ENCODE results near the gene KCTD5.
"Not testable (repeated sequence)": the region's sequence is repeated elsewhere in the genome, so short reads cannot be mapped to it uniquely, and the experiment has no call there.

Gene KCTD5, protein sequence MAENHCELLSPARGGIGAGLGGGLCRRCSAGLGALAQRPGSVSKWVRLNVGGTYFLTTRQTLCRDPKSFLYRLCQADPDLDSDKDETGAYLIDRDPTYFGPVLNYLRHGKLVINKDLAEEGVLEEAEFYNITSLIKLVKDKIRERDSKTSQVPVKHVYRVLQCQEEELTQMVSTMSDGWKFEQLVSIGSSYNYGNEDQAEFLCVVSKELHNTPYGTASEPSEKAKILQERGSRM

DNA sequence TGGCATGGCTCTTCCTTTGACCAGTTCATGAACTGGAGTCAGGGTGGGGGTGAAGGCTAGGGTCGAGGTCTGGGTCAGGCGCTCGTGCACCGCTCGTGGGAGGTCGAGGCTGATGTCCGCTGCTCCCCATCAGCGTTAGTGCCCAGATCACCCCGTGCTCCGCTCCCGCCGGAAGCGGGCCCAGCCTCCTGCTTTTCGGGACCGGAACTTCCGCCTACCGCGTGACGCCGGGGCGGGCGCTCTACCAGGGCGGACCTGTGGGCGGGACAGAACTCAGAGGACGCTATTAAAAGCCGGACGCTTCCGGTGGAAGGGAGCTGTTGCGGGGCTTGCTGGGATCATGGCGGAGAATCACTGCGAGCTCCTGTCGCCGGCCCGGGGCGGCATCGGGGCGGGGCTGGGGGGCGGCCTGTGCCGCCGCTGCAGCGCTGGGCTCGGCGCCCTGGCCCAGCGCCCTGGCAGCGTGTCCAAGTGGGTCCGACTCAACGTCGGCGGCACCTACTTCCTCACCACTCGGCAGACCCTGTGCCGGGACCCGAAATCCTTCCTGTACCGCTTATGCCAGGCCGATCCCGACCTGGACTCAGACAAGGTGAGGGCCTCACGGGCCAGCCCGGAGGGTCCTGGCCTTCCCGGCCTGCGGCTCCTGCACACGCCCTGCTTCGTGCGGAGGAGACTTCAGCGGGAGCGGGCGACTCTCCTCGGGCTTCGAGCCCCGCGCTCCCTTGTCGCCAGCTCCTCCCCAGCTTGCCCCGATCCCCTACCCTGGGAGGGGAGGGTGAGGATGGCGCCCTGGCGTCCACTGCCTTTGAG lies at the start of gene KCTD5:
Gene KCTD5, plus strand, starts transcription at position 315 of the 813 bp plus-strand sequence. Its CDS starts 26 bp downstream, at position 341.
- peak; percentile 94 for DNase-seq (ENCODE audit: low read depth)

DNA sequence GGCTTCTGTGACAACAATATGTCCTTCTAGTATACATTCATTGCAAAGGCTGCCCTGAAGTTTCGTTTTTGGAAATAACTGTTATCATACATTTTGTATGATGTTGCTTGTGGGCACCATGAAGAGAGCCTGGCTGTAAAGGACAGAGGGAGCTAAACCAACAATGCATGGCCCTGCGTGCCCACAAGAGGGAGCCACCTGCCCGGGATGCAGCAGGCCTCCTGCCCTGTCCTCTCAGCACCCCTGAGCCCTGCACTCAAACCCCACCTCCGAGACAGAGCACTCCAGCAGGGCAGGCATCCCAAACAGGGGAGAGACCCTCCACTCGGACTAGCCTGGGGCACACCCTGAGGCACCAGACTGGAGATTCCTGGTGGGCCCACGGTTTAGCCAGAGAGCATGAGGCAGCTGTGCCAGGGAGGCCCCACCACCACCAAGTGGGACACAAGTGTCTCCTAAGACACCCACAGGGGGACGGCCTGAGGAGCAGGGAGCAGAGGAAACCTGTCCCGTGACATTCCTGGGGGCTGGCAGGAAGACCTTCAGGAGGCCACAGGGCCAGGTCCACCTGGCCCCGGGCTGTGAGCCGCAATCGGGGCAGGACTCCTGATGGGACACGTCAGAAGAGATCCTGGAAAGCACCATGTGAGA lies 43.1 kb upstream of the KCTD5 start:
- peak; percentile 33 for DNase-seq (ENCODE audit: low read depth)

GRCh38 chr16:2639722-2640072 lies 42.6 kb upstream of the KCTD5 start:
- DNase-seq (ENCODE audit: low read depth) = not testable (repeated sequence)

- DNase-seq (ENCODE audit: low read depth) = not testable (repeated sequence)
Observed at GRCh38 chr16:2642561-2642960, 39.8 kb upstream of the KCTD5 start.

GRCh38 chr16:2644754-2645453 lies 37.4 kb upstream of the KCTD5 start:
- not testable (repeated sequence) for DNase-seq (ENCODE audit: low read depth)

DNA sequence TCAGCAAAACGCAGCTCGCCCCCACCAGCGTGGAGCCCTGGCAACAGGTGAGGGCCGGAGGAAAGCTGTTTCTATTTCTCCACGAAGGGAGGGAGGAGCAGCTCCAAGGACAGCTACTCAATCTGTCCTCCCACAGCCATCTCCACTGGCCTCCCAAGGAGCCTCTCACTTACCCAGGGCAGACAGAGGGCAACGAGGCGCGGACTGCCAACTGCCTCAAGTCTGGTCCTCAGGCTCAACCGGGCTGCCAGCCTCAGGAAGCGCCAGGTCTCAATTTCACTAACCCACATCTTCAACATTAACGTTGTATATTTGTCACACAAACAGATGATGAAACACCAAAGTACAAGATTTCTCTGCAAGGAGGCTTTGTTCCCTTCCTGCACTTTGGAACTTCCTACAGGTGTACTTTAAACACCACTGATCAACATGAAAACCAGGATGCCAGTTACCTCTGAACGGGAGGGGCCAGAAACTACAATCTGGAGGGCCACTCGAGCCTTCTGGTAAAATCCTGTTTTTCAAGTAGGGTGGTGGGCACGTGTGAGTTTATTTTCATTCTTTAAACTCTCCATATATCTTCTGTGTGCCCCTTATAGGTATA lies 31.0 kb upstream of the KCTD5 start:
- DNase-seq (ENCODE audit: low read depth) = not testable (repeated sequence)

DNA sequence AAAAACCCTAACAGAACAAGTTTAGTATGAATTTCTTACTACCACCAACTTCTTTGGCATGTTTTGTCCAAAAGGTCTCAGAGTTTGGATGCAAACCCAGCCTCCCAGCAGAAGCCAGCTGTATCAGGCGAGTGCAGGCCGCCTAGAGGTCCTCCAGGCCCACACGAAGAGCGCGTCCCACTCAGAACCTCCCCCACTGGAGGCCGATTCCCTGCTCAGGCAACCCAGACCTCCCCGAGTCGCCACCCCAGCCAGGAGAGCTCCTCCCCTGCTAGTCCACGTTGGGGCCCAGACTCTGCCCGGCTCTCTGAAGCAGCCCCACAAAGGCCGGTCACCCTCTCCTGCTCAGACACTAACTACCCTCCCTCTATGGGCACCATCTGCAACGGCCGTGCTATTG lies 28.4 kb upstream of the KCTD5 start:
- DNase-seq (ENCODE audit: low read depth) = not testable (repeated sequence)

GRCh38 chr16:2654949-2655348 lies 27.4 kb upstream of the KCTD5 start:
- not testable (repeated sequence) for DNase-seq (ENCODE audit: low read depth)

DNA sequence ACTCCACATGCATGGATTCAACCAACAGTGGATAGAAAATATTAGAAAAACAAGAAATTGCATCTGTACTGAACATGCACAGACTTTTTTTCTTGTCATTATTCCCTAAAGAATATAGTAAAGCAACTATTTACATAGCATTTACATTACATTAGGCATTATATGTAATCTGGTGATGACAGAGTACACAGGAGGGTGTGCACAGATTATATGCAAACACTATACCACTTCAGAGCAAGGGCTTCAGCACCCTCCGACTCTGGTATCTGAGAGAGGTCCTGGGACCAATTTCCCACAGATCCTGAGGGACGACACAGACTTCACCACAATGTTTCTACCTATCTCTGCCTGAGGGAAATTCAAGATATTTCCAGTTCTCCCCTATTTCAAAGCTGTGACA lies 25.3 kb upstream of the KCTD5 start:
- DNase-seq (ENCODE audit: low read depth) = no peak

DNA sequence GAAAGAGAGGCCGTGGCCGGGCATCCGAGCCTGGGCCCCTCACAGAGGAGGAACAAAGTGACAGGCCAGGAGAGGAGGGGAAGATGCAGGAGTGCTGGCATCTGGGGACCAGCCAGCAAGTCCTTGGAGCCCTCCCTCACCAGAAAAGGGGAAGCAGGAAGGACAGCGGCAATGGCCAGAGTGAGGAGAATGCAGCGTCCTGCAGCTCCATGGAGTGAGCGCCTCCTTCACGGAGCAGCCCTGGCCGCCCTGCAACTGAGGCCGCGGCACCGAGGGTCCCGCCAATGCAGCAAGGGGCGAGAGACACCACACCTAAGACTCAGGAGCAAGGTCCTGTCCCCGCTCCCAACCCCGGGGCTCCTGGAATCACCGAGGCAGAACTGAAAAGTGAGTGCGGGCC lies 24.5 kb upstream of the KCTD5 start:
- not testable (repeated sequence) for DNase-seq (ENCODE audit: low read depth)

- DNase-seq (ENCODE audit: low read depth) = not testable (repeated sequence)
Observed at GRCh38 chr16:2659560-2659959, 22.8 kb upstream of the KCTD5 start.

GRCh38 chr16:2660014-2660662 lies 22.2 kb upstream of the KCTD5 start:
- DNase-seq (ENCODE audit: low read depth) = not testable (repeated sequence)

- not testable (repeated sequence) for DNase-seq (ENCODE audit: low read depth)
Observed at GRCh38 chr16:2660755-2661373, 21.5 kb upstream of the KCTD5 start.

DNA sequence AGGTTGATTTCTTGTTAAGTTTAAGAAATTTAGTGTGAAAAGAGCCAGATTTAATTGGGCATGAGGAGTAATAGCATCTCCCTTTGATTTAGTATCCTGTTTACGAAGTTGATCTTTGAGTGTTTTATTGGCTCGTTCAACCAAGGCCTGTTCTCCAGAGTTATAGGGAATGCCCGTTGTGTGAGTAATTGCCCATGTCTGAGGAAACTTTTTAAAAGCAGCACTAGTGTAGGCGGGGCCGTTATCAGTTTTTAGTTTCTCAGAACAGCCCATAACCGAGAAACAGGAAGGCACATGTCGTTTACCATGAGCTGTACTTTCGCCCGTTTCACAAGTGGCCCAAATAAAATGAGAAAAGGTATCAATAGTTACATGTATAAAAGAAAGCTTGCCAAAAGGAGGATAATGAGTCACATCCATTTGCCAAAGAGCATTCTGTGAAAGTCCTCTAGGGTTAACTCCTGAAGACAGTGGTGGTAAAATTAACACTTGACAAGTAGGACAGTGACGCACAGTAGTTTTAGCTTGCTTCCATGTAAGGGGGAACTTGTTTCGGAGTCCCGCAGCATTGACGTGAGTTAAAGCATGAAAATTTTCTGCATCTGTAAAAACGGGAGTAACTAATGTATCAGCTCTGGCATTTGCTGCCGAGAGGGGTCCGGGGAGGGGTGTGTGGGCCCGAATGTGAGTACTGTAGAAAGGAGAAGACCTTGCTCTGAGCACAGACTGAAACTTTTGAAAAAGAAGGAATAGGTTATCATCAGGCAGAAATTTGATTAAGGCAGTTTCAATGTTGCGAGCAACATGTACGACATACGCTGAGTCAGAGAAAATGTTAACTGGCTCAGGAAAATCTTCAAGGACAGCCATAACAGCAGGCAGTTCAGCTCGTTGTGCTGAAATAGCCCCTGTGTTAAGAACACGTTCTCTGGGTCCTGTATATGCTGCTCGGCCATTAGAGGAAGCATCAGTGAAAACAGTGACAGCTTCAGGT lies 18.5 kb upstream of the KCTD5 start:
- no peak for DNase-seq (ENCODE audit: low read depth)

DNA sequence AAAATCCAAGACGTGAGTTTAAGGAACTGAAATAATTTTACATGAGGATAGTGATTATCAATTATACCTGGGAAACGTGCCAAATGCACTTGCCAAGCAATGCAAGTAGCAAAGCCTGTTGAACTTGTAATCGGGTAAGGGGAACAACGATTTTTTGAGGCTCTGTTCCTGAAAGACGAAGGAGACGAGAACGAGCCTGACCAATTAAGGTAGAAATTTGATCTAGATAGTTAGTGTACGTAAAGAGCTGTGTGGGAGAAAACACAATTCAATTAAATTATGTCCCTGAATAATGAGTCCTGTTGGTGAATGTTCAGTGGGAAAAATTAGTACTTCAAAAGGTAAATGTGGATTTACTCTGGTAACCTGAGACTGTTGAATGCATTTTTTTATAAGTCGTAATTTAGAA lies 17.7 kb upstream of the KCTD5 start:
- no peak for DNase-seq (ENCODE audit: low read depth)

- DNase-seq (ENCODE audit: low read depth) = not testable (repeated sequence)
Observed at GRCh38 chr16:2666671-2667070, 15.7 kb upstream of the KCTD5 start.

- DNase-seq (ENCODE audit: low read depth) = not testable (repeated sequence)
Observed at GRCh38 chr16:2669587-2669986, 12.7 kb upstream of the KCTD5 start.

DNA sequence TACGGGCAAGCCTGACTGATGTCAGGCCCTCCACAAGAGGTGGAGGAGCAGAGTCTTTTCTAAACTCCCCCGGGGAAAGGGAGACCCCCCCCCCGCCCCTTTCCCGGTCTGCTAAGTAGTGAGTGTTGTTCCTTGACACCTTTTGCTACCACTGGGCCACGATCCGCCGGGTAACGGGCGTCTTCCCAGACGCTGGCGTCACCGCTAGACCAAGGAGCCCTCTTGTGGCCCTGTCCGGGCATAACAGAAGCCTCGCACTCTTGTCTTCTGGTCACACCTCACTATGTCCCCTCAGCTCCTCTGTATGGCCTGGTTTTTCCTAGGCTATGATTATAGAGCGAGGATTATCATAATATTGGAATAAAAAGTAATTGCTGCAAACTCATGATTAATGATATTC lies 12.3 kb upstream of the KCTD5 start:
- peak; percentile 41 for DNase-seq (ENCODE audit: low read depth)

GRCh38 chr16:2671193-2671592 lies 11.1 kb upstream of the KCTD5 start:
- DNase-seq (ENCODE audit: low read depth) = not testable (repeated sequence)

- DNase-seq (ENCODE audit: low read depth) = no peak
Observed at GRCh38 chr16:2671741-2672140, 10.6 kb upstream of the KCTD5 start.
